ENCODE measurements around the gene C2CD2. TPM values are rescaled to one million over a fixed set of nuclear protein-coding genes. Genes with fewer than 3 reads are reported as not detected.
"Not testable (repeated sequence)": the region's sequence is repeated elsewhere in the genome, so short reads cannot be mapped to it uniquely, and the experiment has no call there.

The C2CD2 gene
- total RNA-seq: 17.9 and 30.7 TPM in 2 replicates

DNA sequence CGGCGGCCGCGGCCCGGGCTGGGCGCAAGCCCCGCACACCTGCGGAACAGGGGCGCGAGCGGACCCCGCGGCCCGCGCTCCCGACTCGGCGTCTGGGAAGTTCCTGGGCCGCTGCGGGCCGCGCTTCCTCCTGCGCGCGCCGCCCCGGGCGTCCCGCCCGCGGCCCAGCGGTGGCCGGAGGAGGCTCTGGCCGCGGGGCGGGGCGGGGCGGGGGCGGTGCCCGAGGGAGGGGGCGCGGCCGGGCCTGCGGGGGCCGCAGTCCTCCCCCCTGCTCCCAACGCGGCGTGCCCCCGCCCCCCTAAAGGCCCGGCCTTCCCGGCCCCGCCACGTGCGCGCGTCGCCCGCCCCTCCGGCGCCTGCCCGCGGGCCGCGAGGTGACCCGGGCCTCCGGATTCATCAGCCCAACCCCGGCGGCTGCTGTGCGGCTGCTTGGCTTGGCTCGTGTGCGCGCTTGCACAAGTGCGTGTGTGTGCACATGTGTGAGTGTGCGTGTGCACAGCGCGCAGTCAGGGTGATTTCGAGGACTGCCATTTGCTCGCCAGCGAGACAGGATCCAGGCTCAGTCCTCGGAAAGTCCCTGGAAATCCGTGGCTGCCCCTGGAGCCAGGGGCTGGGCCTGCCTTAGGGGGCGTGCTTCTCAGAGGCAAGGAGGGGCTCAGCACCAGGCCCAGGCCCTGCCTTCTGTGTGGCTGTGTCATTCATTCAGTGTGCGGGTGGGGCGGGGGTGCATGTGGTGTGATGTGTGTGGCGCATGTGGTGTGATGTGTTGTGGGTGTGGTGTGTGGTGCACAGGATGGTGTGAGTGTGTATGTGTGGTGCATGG lies at the start of gene C2CD2:
Gene C2CD2 (minus strand): TSS at position 188 of the 823 bp plus-strand sequence. CDS start 370 bp downstream, outside the sequence.
- DNase-seq (ENCODE audit: low read depth): peak; percentile 28

DNA sequence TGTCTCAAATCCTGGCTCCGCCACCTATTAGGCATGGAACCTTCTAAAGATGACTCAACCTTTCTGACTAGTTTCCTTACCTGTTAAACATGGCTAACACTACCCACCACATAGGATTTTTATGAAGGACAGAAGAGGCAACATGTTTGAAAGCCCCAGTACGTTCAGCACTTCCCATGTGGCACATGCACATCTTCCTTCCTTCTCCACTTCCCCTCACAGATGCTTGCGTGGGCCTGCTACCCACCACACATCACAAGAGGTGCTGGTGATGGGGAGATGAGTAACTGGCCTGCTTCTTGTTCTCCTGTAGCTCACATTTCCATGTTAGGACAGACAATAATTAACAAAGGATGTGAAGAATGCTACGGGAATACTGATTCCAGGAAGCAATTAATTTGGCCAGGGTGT lies 49.2 kb upstream of the C2CD2 start:
- DNase-seq (ENCODE audit: low read depth): peak; percentile 62

DNA sequence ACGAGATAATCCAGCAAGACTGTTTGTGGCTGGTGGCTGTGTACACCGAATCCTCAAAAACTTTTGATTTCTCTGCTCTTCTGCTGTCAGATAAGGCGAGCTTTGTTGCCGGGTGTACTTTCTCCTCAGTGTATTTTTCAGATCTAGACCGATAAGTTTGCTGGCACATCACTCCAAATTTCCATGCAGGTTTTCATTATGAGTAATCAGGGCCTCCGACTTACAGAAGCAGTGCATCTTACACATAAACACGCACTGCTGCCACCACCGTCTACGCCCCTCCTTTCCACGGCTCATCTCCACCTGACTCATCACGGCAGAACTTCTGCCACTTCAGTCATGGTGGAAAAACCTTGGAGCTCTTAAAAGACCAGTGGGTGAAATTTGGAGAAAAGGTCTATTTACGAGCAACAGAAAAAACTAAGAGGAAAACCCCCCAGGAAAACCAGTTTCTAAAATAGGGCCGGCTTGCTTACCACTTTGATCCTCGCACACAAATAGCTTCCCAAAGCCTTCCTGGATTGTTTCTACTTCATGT lies 48.7 kb upstream of the C2CD2 start:
- DNase-seq (ENCODE audit: low read depth): peak; percentile 51

DNA sequence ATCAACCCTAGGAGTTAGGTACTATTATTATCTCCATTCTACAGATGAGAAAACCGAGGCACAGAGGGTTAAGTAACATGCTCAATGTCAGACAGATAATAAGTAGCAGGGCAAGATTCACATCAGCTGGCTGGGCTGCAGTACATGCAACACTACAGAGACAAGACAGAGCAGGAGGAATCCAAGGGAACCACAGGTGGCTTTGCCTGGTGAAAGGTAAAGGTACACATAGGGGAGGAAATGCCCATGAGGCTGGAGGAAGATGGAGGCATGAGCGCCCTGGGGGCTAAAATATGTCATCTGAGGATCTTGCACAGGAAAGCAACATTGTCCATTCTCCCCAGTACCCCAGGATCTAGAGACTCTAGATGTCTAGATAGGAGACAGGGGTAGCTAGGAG lies 48.0 kb upstream of the C2CD2 start:
- DNase-seq (ENCODE audit: low read depth): no peak

DNA sequence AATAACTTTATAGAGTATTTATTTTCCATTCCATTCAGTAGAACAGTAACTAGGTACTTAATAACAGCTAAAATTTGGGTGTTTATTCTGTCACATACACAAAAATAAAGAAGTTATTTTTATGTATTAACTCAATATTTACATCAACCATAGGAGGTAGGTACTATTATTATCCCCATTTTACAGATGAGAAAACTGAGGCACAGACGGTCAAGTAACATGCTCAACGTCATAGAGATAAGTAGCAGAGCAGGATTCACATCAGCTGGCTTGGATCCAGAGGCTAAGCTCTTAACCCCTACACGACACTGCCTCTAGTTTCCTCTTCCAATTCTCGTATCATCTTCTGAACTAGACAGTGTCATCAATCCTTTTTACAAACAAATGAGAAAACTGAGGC lies 47.1 kb upstream of the C2CD2 start:
- no peak for DNase-seq (ENCODE audit: low read depth)

DNA sequence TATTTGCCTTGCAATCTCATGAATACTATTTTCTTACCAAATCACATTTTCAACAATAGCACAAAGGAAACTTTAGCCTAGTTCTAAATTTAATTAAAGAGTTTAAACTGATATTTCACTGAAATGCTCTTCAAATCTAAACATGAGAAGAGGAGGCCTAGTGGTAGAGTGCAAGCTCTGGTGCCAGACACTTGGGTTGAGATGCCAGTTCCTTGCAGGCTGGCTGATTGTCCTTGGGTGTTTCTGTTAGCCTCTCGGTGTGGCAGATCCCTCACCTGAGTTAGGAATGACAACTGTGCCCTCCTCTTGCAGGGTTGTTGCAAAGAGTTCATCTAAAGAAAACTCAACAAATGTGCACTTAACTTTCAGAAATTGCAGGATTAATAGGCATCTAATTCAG lies 43.8 kb upstream of the C2CD2 start:
- DNase-seq (ENCODE audit: low read depth): no peak

DNA sequence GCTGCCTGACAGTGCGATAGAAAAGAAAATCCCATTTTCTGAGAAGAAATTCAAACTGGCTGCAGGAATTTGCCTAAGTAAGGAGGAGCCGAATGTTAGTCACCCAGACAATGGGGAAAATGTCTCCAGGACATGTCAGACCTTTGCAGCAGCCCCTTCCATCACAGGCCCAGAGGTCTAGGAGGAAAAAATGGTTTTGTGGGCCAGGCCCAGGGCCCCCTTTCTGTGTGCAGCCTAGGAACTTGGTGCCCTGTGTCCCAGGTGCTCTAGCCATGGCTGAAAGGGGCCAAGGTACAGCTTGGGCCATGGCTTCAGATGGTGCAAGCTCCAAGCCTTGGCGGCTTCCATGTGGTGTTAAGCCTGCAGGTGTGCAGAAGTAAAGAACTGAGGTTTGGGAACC lies 41.8 kb upstream of the C2CD2 start:
- DNase-seq (ENCODE audit: low read depth): no peak

DNA sequence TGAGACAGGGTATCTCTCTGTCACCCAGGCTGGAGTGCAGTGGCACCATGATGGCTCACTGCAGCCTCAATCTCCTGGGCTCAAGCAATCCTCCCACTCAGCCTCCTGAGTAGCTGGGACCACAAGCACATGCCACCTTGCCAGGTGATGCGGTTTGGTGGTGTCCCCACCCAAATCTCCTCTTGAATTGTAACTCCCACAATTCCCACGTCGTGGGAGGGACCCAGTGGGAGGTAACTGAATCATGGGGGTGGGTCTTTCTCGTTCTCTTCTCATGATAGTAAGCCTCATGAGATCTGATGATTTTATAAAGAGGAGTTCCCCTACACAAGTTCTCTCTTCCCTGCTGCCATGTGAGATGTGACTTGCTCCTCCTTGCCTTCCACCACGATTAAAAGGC lies 40.8 kb upstream of the C2CD2 start:
- not testable (repeated sequence) for DNase-seq (ENCODE audit: low read depth)

DNA sequence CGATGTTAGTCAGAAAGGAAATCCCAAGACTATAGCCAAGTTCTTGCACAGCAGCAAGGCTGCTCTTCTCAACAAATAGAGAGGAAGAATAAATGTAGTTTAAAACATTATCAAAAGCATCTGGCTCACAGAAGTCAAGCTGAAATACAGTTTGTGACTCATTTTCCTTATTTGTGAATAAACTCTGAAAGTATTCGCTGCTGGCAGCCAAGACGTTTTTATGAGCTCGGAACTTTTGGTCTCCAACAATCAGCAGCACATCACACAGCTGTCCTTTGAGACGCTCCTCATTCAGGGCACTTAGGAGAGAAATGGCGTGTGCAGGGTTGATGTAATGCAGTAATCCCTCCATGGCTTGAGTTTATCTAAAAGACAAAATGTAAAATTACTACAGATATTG lies 39.9 kb upstream of the C2CD2 start:
- DNase-seq (ENCODE audit: low read depth): no peak

DNA sequence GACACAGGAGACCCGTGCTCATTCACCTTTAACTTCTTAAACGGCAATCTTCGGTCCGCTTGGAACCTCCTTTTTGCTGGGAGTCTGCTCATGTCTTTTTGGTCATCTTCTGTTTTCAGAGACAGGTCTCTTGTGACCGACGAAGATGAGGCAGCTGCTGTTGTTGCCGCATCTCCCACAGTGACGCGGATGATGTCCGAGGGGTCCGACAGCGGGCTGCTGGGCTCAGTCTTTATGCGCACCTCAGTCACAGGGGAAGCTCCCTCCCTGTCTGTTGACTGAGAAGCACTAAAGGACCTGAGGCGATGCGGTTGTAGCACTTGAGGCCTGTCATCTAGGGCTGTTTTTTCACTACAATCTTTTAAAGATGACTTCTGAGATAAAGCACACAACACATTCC lies 38.8 kb upstream of the C2CD2 start:
- DNase-seq (ENCODE audit: low read depth): no peak

DNA sequence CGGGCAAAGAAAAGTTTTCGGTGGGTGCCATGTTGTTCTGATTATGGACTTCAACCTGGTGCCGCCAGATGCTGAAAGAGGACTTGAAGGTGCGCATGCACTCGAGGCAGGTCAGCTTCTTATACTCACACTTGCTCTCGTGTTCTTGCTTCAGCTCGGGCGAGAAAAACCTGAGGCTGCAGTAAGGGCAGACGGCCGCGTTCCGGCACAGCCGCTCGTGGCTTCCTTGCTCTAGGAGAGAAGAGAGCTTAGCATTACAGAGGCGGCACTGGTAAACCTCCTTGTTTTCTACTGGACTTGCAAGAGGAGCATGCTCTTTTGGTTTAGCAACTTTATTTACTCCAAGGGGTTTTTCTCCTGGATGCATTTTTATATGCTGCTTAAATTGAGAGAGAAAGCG lies 37.8 kb upstream of the C2CD2 start:
- DNase-seq (ENCODE audit: low read depth): no peak

DNA sequence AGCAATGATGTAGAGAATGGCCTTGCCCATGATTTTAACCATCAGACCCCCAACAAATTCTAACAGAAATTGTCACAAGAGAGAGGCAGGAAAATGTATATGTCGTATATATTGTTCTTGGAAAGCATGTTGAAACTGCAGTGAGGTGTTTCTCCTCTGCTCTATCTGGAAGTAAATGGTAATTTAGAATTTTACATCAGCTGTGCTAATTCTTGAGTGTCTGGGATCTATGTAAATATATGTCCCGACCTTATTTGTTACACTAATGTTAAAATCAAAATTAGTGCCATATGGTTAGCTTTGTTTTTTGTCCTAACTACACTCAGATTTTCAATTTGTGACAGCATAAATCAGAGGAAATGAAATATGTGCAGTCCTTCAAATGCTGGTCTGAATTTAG lies 35.9 kb upstream of the C2CD2 start:
- no peak for DNase-seq (ENCODE audit: low read depth)

DNA sequence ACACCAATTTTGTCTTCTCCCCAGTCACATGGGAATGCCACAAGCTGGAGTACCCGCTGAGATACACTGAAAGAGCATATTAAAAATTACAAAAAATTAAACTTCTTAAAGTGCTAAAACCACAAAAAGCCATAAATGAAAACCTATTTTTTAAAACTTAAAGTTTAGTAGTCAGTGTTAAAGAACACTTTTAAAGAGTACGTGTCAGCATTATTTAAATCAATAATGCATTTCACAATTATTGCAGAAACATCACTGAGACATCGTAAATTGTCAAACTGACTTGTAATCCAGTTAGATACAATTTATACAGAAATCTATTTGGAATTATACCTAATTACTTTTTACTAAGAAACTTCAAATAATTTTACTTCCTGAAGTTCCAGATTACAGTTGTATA lies 33.5 kb upstream of the C2CD2 start:
- DNase-seq (ENCODE audit: low read depth): no peak

DNA sequence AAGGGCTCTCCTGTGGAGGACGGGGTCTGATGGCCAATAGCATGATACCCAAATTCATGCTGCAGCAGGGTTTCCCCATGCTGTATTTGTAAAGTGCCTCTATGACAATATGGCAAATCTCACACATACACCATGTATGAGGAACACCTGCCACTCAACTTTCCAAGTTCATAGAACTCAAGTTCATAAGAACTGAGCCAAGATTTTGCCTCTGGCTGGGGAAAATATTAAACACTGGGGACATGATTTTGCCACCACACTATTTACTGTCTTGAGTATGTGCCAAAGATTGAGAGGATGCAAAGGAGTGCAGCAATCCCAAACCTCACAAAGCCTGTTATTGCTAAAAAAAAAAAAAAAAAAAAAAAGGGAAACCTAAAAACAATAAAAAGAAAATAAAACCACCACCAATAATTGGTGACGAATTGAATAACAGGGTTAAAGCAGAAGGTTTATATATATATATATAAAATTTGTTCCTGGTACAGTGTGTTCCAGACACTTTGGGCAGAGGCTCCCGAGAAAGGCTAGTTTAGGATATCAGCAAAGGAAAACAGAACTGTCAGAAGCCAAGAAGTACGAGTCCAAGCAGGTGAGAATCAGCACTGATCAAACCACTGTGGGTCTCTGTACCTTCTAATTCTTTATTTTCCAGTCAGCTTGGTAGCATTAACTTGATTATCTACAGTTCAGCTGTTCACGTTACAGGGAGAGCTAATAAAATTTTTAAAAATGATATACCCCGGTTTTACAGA lies 32.0 kb upstream of the C2CD2 start:
- no peak for DNase-seq (ENCODE audit: low read depth)

DNA sequence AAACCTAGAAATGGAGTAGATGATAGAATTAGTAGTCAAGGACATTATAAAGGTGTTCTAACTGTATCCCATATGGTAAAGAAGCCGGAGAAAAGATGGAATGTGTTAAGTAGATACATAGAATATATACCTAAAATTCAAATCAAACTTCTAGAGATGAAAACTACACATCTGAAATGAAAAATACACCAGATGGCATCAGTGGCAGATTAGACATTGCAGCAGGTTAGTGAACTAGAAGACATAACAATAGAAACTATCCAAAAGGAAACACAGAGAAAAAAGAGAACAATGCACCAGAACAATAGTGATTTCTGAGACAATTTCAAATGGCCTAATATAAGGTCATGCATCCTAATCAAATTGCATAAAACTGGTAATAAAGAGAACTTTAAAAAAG lies 29.4 kb upstream of the C2CD2 start:
- DNase-seq (ENCODE audit: low read depth): no peak

DNA sequence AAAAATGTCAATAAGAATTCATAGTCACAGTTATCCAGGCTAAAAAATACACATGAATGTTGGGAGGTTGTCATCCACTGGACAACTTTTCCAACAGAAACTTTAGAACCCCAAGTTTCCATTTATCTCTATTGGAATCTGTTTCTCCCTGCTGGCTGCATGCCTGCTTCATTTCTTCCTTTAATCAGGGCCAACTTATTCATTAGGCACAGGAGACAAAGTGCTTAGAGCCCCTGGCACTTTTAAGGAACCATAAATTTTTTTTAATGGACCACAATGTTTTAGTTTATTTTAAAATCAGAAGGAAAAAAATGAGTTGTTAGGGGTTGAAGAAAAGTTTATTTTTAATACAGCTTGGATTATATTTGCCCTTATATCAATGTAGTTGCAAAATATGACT lies 26.7 kb upstream of the C2CD2 start:
- no peak for DNase-seq (ENCODE audit: low read depth)

DNA sequence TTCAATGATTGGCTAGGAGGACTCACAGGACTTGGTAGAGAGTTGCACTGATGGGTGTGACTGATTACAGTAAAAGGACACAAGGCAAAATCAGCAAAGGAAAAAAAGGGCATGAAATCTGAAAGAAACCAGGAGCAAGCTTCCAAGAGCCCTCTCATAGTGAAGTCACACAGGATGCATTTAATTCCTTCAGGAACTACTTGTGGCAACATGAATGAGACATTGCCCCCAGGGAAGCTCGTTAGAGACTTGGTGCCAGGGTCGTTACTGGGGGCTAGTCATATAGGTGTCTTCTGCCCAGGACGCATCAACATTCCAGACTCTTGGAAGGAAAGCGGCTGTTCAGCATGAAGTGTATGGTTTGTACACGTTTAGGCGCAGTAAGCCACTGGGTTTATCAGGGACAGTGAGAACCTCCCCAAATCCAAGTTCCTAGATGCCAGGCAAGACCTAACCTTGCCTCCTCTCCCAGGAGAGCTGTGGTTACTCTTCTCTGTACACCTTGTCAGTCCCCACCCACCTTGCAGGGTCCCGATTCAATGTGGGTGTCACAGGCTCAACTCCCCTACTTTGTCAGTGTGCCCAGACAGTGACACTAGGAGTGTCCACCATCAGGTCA lies 26.0 kb upstream of the C2CD2 start:
- no peak for DNase-seq (ENCODE audit: low read depth)

DNA sequence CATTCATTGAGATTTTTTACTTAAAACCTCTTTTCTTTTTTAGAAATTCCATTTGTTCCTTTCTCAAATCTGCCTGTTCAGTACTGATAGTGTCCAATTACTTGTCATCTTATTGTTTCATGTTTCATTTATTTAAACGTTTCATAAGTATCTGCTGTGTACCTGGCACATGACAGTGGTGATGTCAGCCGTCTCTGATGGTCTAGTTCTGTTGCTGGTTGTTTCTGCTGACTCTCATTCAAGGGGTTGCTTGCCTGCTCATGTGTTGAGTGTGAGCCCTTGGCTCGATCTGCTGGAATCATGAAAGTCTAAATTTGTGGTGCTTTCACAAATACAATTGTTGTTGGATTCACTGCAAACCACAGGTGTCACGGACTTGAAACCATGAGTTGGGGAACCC lies 25.5 kb upstream of the C2CD2 start:
- no peak for DNase-seq (ENCODE audit: low read depth)

DNA sequence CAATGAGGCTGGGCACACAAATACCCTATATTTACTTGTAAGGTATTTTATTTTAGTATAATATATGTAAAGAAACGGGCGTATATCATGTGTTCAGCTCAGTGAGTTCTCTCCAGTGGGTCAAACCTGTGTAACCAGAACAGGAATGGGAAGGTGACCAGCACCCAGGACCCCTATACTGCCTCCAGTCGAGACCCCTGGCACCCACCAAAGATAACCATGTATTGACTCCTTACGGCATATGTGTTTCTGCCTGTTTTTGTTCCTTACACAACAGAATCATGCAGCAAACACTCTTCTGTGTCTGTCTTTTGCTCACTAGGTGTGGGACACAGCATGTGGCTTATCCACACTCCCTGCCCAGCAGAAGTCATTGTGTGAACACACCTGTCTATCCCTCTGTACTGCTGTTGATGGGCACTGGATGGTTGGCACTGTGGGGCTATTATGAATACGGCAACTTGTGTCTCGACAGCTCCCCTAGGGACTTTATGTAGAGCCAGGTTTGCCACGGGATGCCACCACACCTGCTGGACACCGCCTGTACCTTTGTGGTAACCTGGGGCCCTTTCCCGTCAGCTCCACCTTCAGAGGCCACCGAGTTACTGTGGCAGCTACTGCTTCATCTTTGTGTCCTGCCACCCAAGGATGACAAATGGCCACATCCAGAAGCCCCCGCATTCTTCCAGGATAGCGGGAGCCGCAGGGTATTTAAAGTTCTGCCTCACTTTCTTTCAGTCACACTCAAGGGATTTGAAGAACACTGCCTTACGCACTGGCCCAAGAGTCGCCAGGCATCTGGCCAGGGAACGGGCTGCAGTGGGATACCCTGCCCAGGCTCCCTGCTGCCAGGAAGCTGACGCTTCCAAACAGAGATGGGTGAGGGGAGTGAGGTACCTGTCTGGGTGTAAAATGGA lies 23.5 kb upstream of the C2CD2 start:
- DNase-seq (ENCODE audit: low read depth): no peak

DNA sequence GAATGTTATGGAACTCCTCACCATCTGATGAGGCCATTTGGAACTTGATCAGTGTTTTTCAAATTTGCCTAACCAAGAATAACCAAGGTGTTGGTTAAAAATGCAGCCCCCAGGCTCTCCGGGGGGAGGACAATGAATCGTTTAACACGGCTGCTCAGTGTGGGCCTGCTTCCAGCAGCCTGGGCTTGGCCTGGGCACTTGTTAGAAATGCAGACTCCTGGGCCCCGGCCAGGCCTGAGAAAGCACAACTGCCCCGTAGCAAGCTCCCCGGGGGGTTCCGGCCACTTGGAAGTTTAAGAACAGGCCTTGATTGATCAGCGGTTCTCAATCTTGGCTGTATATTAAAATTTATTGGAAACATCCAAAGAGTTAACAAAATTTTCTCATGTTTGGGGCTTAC lies 22.8 kb upstream of the C2CD2 start:
- no peak for DNase-seq (ENCODE audit: low read depth)

All from renal cortical epithelial cell (primary cell).